Natural killer cell (primary cell): ENCODE results near the gene MAPKAP1. TPM values are rescaled to one million over a fixed set of nuclear protein-coding genes. Genes with fewer than 3 reads are reported as not detected.

ENCODE experiments used
- ATAC-seq, 3 donors: fragments of 150-1000 bp in 2 of 3; fragments of 200-7000 bp in 1 of 3; cut with Tn5 transposase; 1 replicate in 1 of 3; 2 replicates in 2 of 3; pipeline ENCODE4 v1.10.0; 2021; ENCODE audit warnings: mild to moderate bottlenecking in 2 of 3, moderate library complexity in 2 of 3
- DNase-seq, 2 donors: peaks; one replicate each; pipeline versions ENCODE4 v3.0.0 to v3.0.0-alpha.2; 2013 to 2021; ENCODE audit warnings: mixed read lengths in 1 of 2
- H3K27ac ChIP-seq: one replicate; pipeline ENCODE4 v1.5.1; 2013; ENCODE audit warnings: mild to moderate bottlenecking, low read length
- H3K27me3 ChIP-seq: one replicate; pipeline ENCODE4 v1.6.1; 2013; ENCODE audit warnings: low read length; ENCODE audit not compliant: control insufficient read depth, insufficient read depth
- H3K36me3 ChIP-seq: one replicate; pipeline ENCODE4 v1.6.1; 2013; ENCODE audit warnings: low read length; ENCODE audit not compliant: control insufficient read depth, insufficient read depth
- H3K4me1 ChIP-seq: one replicate; pipeline ENCODE4 v1.6.1; 2013; ENCODE audit warnings: low read length; ENCODE audit not compliant: control insufficient read depth, insufficient read depth
- H3K4me3 ChIP-seq: one replicate; pipeline ENCODE4 v1.5.1; 2013; ENCODE audit warnings: low read length
- H3K9me3 ChIP-seq: one replicate; pipeline ENCODE4 v1.6.1; 2013; ENCODE audit warnings: low read length; ENCODE audit not compliant: control insufficient read depth, insufficient read depth
- H3K27ac Mint-ChIP-seq, 2 donors: one replicate each; pipeline ENCODE4 v1.8.0; 2022; ENCODE audit warnings: mild to moderate bottlenecking in 2 of 2, mixed read lengths in 2 of 2, moderate library complexity in 1 of 2
- H3K27me3 Mint-ChIP-seq, 2 donors: one replicate each; pipeline ENCODE4 v1.8.0; 2022; ENCODE audit warnings: low read depth in 2 of 2, mixed read lengths in 2 of 2
- H3K36me3 Mint-ChIP-seq: one replicate; pipeline ENCODE4 v1.8.0; 2022; ENCODE audit warnings: mixed read lengths
- H3K4me1 Mint-ChIP-seq, 2 donors: one replicate each; pipeline ENCODE4 v1.8.0; 2022; ENCODE audit warnings: mixed read lengths in 2 of 2
- H3K4me3 Mint-ChIP-seq: one replicate; pipeline ENCODE4 v1.8.0; 2022; ENCODE audit warnings: mild to moderate bottlenecking, moderate library complexity, mixed read lengths
- H3K9me3 Mint-ChIP-seq, 2 donors: one replicate each; pipeline ENCODE4 v1.8.0; 2022; ENCODE audit warnings: mixed read lengths in 2 of 2
- CTCF ChIP-seq: fragments of 200-600 bp; IDR thresholded peaks from one replicate; pipeline ENCODE4 v1.8.0; 2022; ENCODE audit warnings: antibody characterized with exemption
- WGBS: methylation state at CpG from one replicate; pipeline ENCODE4 v1.1.7; 2013; ENCODE audit warnings: missing lambda C conversion rate; ENCODE audit not compliant: insufficient coverage; 5-methylcytosine and 5-hydroxymethylcytosine counted together
- intact Hi-C: fragments of 100-400 bp; cut with micrococcal nuclease; formaldehyde crosslinking; loops from one replicate; pipeline ENCODE4 v1.14.2; 2022
- total RNA-seq, 4 donors: library from RNA; stranded (reverse); fragments of 120-200 nt in 1 of 4; gene quantifications; one replicate each; pipeline versions ENCODE4 v1.2.3 to v1.2.4, GENCODE V29; 2013 to 2022

Gene MAPKAP1
- total RNA-seq, 3 donors from 2014 or later (not counting 1 experiment from before 2014, with no cell fraction given) = 51.1 to 73.0 (median 58.8) TPM

DNA sequence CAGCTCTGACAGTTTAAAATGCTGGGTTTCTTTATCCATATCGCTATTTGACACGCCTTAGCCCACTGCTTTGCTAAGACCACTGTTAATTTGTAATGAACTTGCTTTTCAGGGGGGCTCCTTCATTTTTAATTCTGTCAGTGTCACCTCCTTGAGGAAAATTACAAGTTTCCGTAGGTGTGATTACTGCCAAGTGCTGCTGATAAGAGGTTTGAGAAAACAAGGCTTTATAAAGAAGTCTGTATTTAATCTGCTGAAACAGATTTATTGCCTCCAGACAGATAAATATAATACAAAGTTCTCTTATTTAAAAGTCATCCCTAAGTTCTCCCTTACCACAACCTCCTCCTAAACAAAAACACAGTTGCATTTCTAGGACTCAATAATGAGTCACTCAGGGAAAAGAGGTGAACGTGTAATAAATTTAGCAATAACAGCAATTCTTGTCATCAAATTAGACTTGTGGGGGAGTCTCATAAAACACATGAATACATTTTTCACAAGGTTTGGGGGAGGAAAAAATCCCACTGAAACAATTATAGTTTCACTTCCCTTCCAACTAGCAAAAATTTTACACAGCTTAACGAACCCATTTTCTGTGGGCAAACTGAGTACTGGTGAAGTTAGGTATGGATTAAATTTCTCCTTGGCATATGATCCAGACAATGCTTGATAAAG is 72.8 kb downstream of the MAPKAP1 start:
- Mint-ChIP-seq H3K4me1 (peaks cover 59 to 69% of the 10 kb centered on the region in 2 donors), H3K4me3 (no peak overlapping the region), H3K27me3 (no peaks in the 10 kb centered on the region), H3K9me3 (no peaks in the 10 kb centered on the region), H3K27ac (peak overlapping the region in 1 of 2 donors; percentile 12), H3K36me3 (no peaks in the 10 kb centered on the region)
- no peak overlapping the region for H3K4me3 ChIP-seq
- H3K27ac ChIP-seq = no peak overlapping the region
- TF ChIP-seq CTCF = no peak
- 87% methylated on average over 3 of the region's 5 CpGs for WGBS
- DNase-seq (no peak), ATAC-seq (no peak)
- no peaks in the 10 kb centered on the region for H3K9me3 ChIP-seq
- no peaks in the 10 kb centered on the region for H3K27me3 ChIP-seq
- no peaks in the 10 kb centered on the region for H3K36me3 ChIP-seq
- intact Hi-C loops = no loop called here
- peaks cover 26% of the 10 kb centered on the region for H3K4me1 ChIP-seq

DNA sequence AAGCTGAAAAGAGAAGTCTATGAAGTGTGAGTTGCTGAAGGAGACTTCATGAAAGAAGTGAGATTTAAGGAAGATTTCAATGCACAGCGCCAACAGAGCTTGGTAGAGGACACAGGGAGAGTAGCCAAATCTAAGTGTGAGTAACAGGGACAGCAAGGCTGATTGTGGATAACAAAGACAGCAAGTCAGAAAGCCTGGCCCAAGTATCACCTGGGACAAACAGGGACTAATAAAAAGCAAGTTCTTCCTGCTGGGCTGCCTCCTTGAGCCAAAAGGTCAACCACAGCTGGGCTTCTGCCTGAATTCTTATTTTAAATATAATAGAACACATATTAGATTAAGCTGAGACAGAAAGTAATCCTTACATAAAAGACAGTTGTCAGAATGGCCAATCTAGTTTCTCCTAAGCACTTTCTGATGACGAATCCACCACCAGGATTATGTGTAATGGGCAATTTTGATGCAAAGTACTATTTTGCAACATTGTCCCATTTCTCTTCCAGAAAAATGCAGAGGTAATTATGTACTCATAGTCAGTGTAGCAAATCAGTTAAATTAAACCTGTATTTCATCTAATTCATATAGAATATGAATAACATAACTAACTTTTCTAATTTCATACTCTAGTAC is 73.8 kb downstream of the MAPKAP1 start:
- Mint-ChIP-seq H3K9me3 (no peaks in the 10 kb centered on the region), H3K27ac (peak overlapping the region in 1 of 2 donors; percentile 63), H3K4me1 (peaks cover 65 to 70% of the 10 kb centered on the region in 2 donors), H3K4me3 (no peak overlapping the region), H3K27me3 (no peaks in the 10 kb centered on the region), H3K36me3 (no peaks in the 10 kb centered on the region)
- Histone ChIP-seq H3K36me3 (no peaks in the 10 kb centered on the region), H3K9me3 (no peaks in the 10 kb centered on the region), H3K27me3 (no peaks in the 10 kb centered on the region), H3K27ac (no peak overlapping the region), H3K4me1 (peaks cover 26% of the 10 kb centered on the region), H3K4me3 (no peak overlapping the region)
- DNase-seq = no peak
- intact Hi-C loops = no loop called here
- no peak for TF ChIP-seq CTCF
- no peak for ATAC-seq
- WGBS = 52% methylated on average over 2 of the region's 2 CpGs

DNA sequence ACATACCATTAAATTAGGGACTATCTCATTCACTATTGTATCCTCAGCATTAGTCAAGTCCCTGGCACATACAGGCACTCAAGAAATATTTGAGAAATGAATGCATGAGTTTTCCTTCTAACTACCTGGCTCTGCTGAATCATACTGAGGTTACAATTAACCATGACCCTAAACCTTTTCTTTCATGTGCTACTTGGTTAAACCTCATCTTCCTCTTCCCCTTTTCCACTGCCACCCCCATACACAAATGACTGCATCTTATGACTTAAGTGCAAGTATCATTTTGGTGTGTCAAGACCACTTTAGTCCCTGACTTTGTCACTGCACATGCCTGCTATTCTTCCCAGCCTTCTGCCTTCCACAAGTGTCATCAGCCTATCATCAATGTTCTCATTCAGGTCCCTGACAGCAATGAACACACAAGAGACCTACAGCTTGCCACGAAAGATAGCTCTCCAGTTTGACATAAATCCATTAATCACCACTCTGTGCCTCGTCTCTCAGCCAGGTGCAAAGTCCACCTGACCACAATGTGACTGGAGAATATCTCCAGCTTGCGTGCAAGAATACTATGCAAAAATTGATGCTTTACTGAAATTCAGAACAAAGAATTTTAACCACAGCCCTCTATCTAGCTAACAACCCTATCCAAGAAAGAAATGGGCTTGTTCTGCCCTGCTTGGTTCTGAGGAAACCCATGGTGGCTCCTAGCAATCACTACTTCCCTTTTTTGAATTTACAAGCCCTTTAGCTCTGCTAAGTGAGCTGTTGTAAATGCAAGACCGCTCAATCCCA is 74.5 kb downstream of the MAPKAP1 start:
- H3K4me3 Mint-ChIP-seq = no peak overlapping the region
- WGBS = 26% methylated on average over 4 of the region's 4 CpGs
- H3K27ac Mint-ChIP-seq = peak overlapping the region in 1 of 2 donors; percentile 63
- H3K27me3 Mint-ChIP-seq = no peaks in the 10 kb centered on the region
- Histone ChIP-seq H3K27ac (peak overlapping the region; percentile 5), H3K4me1 (peaks cover 26% of the 10 kb centered on the region), H3K36me3 (no peaks in the 10 kb centered on the region), H3K27me3 (no peaks in the 10 kb centered on the region), H3K4me3 (no peak overlapping the region), H3K9me3 (no peaks in the 10 kb centered on the region)
- intact Hi-C loops = no loop called here
- peaks cover 58 to 69% of the 10 kb centered on the region in 2 donors for H3K4me1 Mint-ChIP-seq
- no peak for TF ChIP-seq CTCF
- H3K9me3 Mint-ChIP-seq = no peaks in the 10 kb centered on the region
- ATAC-seq (peak in 1 of 3 donors; percentile 68), DNase-seq (peak in 1 of 2 donors; percentile 16)
- no peaks in the 10 kb centered on the region for H3K36me3 Mint-ChIP-seq
